PC-9 (cell line): ENCODE data around the gene DSTYK.

Source experiments
- CTCF ChIP-seq: fragments of 200-600 bp; sonication (generic); conservative IDR thresholded peaks from 2 replicates; pipeline ENCODE4 v1.6.1; 2017; ENCODE audit warnings: mixed run types, antibody characterized with exemption, mild to moderate bottlenecking, moderate library complexity
- EZH2 ChIP-seq: fragments of 200-600 bp; sonication (generic); IDR thresholded peaks from 2 replicates; pipeline ENCODE4 v1.8.0; 2017; ENCODE audit warnings: antibody characterized with exemption, low read depth

GRCh38 chr1:205192287-205192686, 19.2 kb downstream of the DSTYK start:
- TF ChIP-seq CTCF: no peak
- TF ChIP-seq EZH2: no peak
